ENCODE measurements around the gene ILF3. TPM values are rescaled to one million over a fixed set of nuclear protein-coding genes. Genes with fewer than 3 reads are reported as not detected.
A peak's percentile ranks its signal among the peaks of the same experiment; 100 is the strongest.

Gene ILF3
- total RNA-seq: 121 and 136 TPM in 2 replicates

DNA sequence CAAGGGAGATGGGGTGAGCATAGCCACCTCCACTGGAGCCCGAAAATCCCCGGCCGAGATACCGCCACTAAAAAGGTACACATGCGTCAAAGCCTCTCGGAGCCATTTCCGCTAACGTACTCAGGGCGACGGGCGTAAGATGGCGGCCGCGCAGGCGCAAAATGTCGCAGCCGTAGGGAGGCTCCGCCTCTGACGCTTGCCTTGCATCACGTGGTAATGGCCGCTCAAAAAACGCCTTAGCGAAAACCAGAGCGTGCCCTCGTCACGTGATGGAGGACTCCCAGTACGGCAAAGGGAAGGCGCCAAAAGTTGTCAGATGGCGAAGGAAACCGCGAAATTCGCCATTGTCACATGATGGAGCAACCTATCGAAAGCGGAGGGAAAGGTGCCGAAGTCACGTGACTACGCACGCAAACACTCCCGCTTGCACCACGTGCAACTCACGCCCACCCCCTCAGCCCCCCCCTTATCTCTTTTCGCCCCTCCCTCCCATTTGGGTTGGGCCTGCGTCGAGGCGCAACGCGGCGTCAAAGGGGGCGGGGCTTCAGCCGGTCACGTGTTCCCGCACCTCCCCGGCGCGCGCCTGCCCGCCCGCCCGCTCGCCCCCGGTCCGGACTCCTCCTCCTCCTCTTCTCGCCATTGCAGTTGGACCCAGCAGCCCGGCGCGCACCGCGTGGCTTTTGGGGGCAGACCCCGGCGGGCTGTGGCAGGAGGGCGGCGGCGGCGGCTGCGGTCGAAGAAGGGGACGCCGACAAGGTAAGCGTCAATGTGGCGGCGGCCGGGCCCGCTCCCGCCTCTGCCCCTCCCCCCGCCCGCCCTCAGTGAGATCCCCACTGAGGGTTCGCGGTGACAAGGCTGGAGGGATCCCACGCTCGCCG lies at the start of gene ILF3:
Gene ILF3 (plus strand): TSS at position 615 of the 878 bp plus-strand sequence. CDS start 16,260 bp downstream, outside the sequence.
- TF ChIP-seq CTCF (IDR thresholded peaks at IDR 0.05; ENCODE audit: insufficient read depth, low read depth, low read length): no peak
- DNase-seq (ENCODE audit: low read depth): peak; percentile 100
- peak within 1 kb of the TSS; percentile 97 for H3K4me3 ChIP-seq (ENCODE audit: low read depth, low read length)

DNA sequence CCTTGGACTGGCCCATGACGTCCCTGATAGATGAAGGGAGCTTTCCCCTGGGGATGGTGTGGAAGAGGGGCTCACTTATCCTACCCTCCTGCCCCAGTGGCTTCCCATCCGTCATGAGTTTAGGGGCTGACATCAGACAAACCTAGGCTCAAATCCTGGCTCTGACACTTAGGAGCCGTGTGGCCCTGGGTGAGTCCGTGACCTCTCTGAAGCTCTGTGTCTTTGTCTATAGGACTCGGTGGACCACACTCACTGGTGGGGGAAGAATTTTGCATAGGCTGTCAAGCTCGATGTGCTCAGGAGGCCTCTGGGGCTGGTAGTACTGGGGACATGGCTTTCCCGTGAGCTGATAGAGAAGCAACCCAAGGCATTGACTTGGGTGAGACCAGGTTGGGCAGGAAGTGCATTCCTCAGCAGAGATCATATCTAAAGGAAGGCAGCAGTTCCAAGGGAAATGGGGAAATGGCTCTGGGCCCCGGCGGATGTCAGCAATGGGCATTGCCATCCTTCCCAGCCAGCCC lies 49.6 kb upstream of the ILF3 start:
- no peak for TF ChIP-seq CTCF (IDR thresholded peaks at IDR 0.05; ENCODE audit: insufficient read depth, low read depth, low read length)
- no peak for DNase-seq (ENCODE audit: low read depth)
- H3K4me3 ChIP-seq (ENCODE audit: low read depth, low read length): no peak overlapping the region

- no peak for TF ChIP-seq CTCF (IDR thresholded peaks at IDR 0.05; ENCODE audit: insufficient read depth, low read depth, low read length)
- DNase-seq (ENCODE audit: low read depth): no peak
- H3K4me3 ChIP-seq (ENCODE audit: low read depth, low read length): no peak overlapping the region
Observed at GRCh38 chr19:10611907-10612306, 42.2 kb upstream of the ILF3 start.

DNA sequence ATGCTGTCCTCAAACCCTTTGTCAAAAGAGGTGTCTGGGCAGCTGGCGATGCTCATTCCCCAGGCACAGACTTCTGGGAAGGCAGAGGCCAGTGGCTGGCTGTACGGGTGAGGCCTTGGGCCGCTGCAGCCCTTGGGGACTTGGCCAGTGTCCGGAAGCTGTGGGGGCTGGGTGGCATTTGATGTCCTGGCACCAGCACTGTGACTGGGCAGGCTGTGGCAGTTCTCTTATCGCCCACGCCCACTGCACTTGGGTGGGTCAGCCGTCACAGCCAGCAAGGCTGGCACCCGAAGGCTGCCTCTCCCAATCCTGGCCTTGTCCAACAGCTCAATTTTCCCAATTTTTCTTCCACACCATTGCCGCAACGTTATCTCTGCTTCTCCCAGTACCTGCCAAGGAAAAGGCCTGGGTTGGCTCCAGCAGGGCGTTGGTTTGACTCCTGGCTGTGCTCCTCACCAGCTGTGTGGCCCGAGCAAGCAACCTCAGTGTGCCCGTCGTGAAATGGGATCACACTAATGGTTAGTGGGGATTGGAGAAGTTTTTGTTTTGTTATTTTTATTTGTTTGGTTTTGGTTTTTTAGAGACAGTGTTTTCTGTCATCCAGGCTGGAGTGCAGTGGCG lies 41.5 kb upstream of the ILF3 start:
- no peak for TF ChIP-seq CTCF (IDR thresholded peaks at IDR 0.05; ENCODE audit: insufficient read depth, low read depth, low read length)
- DNase-seq (ENCODE audit: low read depth): no peak
- H3K4me3 ChIP-seq (ENCODE audit: low read depth, low read length): no peak overlapping the region

GRCh38 chr19:10615429-10616023 lies 38.6 kb upstream of the ILF3 start:
- no peak for DNase-seq (ENCODE audit: low read depth)
- H3K4me3 ChIP-seq (ENCODE audit: low read depth, low read length): no peak overlapping the region
- no peak for TF ChIP-seq CTCF (IDR thresholded peaks at IDR 0.05; ENCODE audit: insufficient read depth, low read depth, low read length)

GRCh38 chr19:10617409-10618121 lies 36.6 kb upstream of the ILF3 start:
- no peak overlapping the region for H3K4me3 ChIP-seq (ENCODE audit: low read depth, low read length)
- TF ChIP-seq CTCF (IDR thresholded peaks at IDR 0.05; ENCODE audit: insufficient read depth, low read depth, low read length): no peak
- peak; percentile 84 for DNase-seq (ENCODE audit: low read depth)
